Measurements from ENCODE around the gene SKP2.

SKP2 gene

DNA sequence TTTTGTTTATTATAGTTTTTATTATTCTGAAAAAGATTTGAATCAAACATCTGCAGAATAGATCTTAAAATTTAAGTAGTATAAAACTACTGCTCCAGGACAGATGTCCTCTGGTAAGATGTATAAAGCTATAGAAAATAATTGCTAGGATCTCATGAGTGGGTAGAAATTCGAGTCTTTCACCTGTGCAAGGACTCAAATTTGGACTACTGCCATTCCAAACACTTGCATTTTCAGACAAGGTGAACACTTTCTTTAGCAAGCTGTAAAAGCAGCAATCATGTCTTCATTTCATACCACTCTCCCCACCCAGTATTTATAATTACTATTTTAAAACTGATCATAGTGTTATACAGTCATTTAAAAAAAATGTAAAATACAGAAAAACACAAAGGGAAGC is 20.7 kb downstream of the SKP2 start:
- Histone ChIP-seq H3K27me3 (replicated peaks; ENCODE audit: control insufficient read depth, insufficient read depth, low read length) (no peaks in the 10 kb centered on the region), H3K36me3 (ENCODE audit: control insufficient read depth, insufficient read depth, low read length) (peaks cover 7% of the 10 kb centered on the region), H3K4me3 (replicated peaks; ENCODE audit: low read depth, low read length) (no peak overlapping the region)
- TF ChIP-seq, protein P1, sequence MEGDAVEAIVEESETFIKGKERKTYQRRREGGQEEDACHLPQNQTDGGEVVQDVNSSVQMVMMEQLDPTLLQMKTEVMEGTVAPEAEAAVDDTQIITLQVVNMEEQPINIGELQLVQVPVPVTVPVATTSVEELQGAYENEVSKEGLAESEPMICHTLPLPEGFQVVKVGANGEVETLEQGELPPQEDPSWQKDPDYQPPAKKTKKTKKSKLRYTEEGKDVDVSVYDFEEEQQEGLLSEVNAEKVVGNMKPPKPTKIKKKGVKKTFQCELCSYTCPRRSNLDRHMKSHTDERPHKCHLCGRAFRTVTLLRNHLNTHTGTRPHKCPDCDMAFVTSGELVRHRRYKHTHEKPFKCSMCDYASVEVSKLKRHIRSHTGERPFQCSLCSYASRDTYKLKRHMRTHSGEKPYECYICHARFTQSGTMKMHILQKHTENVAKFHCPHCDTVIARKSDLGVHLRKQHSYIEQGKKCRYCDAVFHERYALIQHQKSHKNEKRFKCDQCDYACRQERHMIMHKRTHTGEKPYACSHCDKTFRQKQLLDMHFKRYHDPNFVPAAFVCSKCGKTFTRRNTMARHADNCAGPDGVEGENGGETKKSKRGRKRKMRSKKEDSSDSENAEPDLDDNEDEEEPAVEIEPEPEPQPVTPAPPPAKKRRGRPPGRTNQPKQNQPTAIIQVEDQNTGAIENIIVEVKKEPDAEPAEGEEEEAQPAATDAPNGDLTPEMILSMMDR (IDR thresholded peaks at IDR 0.05; ENCODE audit: insufficient read depth, low read length, poor library complexity, severe bottlenecking), result no peak
- DNase-seq (ENCODE audit: extremely low read depth, insufficient read length), result no peak

DNA sequence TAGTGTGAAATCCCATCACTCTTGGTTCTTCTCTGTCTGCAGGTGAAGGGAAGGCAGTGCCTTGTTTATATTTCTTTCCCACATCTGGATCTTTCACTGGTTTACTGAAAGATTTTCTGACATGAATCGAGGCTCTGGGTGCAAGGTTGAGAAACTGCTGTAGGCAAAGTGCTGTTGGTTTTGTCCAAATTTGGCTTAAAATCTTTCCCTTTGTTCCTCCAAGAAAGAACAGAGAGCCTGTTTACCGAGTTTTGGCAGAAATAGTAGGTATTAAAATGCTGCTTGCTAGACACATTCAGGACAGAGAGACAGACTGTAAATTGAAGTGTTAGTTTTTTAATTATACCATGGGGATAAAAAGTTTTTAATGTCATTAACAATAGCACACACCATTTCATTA is 21.5 kb downstream of the SKP2 start:
- Histone ChIP-seq H3K27me3 (replicated peaks; ENCODE audit: control insufficient read depth, insufficient read depth, low read length) (no peaks in the 10 kb centered on the region), H3K36me3 (ENCODE audit: control insufficient read depth, insufficient read depth, low read length) (peaks cover 7% of the 10 kb centered on the region), H3K4me3 (replicated peaks; ENCODE audit: low read depth, low read length) (no peak overlapping the region)
- no peak for DNase-seq (ENCODE audit: extremely low read depth, insufficient read length)
- TF ChIP-seq, protein P1 (IDR thresholded peaks at IDR 0.05; ENCODE audit: insufficient read depth, low read length, poor library complexity, severe bottlenecking), result no peak

DNA sequence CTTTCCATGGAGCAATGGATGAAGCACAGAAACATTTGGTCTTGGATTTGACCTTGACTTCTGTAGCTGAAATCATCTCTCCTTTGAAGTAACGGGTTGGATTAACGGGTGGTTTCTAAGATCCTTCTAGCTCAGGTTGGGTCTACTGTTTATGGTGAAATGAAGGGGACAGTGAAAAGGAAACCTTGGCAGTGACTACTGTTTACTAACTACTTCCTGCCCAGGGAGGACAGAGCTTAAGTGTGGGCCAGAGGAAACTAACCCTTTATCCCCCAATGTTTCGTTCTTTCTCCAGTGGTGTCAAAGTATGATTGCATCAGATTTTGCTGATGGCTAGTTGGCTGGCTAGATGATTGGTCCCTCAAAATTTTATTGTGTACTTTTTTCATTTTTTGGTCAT is 22.2 kb downstream of the SKP2 start:
- no peak for DNase-seq (ENCODE audit: extremely low read depth, insufficient read length)
- no peaks in the 10 kb centered on the region for H3K27me3 ChIP-seq (replicated peaks; ENCODE audit: control insufficient read depth, insufficient read depth, low read length)
- no peak overlapping the region for H3K4me3 ChIP-seq (replicated peaks; ENCODE audit: low read depth, low read length)
- H3K36me3 ChIP-seq (ENCODE audit: control insufficient read depth, insufficient read depth, low read length), result peaks cover 6% of the 10 kb centered on the region
- TF ChIP-seq, protein P1 (IDR thresholded peaks at IDR 0.05; ENCODE audit: insufficient read depth, low read length, poor library complexity, severe bottlenecking), result no peak

DNA sequence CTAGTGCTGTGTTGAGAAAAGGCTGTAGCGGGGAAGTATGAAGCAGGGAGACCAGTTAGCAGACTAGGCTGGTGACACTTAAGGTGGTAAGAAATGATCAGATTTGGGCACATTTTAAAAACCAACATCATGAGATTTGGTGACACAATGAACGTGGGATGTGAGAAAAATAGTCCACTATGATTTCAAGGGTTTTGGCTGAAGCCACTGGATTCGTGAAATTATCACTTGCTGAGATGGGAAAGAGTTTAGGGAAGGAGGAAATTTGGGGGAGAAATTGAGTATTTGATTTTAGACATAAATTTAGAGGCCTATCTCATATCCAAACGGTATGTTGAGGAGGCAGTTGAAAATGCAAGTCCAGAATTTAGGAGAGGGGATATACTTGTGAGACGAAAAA is 23.1 kb downstream of the SKP2 start:
- H3K36me3 ChIP-seq (ENCODE audit: control insufficient read depth, insufficient read depth, low read length), result peaks cover 6% of the 10 kb centered on the region

DNA sequence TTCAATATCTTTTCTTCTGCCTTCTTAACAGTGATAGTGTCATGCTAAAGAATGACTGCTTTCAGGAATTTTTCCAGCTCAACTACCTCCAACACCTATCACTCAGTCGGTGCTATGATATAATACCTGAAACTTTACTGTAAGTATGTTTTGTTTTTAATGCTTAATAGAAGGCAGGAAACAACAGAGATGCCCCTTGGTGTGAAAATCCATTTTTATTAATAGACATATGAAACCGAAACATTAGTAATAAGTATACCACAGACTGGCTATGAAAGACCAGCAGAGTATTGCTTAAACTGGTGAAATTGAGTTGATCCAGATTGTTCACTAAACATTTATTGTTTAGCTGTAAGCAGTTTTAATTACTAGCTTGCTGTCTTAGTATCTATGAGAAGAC is 25.2 kb downstream of the SKP2 start:
- DNase-seq (ENCODE audit: extremely low read depth, insufficient read length), result peak; percentile 65
- peaks cover 5% of the 10 kb centered on the region for H3K36me3 ChIP-seq (ENCODE audit: control insufficient read depth, insufficient read depth, low read length)

More for the DNA sequence above, 23.1 kb downstream of the SKP2 start:
- no peak for DNase-seq (ENCODE audit: extremely low read depth, insufficient read length)
- Histone ChIP-seq H3K27me3 (replicated peaks; ENCODE audit: control insufficient read depth, insufficient read depth, low read length) (no peaks in the 10 kb centered on the region), H3K4me3 (replicated peaks; ENCODE audit: low read depth, low read length) (no peak overlapping the region)
- TF ChIP-seq, protein P1 (IDR thresholded peaks at IDR 0.05; ENCODE audit: insufficient read depth, low read length, poor library complexity, severe bottlenecking), result no peak

More for the DNA sequence above, 25.2 kb downstream of the SKP2 start:
- Histone ChIP-seq H3K27me3 (replicated peaks; ENCODE audit: control insufficient read depth, insufficient read depth, low read length) (no peaks in the 10 kb centered on the region), H3K4me3 (replicated peaks; ENCODE audit: low read depth, low read length) (peak overlapping the region; percentile 4; the same call in 1 of the 2 replicates)
- TF ChIP-seq, protein P1 (IDR thresholded peaks at IDR 0.05; ENCODE audit: insufficient read depth, low read length, poor library complexity, severe bottlenecking), result no peak
